ENCODE measurements around the gene MRPL39. TPM values are rescaled to one million over a fixed set of nuclear protein-coding genes. Genes with fewer than 3 reads are reported as not detected.
A peak's percentile ranks its signal among the peaks of the same experiment; 100 is the strongest.

MRPL39 gene
- polyA plus RNA-seq, 1 donor from 2014 or later: 28.5 TPM

- no peaks in the 10 kb centered on the region for H3K27me3 ChIP-seq (ENCODE audit: insufficient read depth, low read depth, low read length)
- no peaks in the 10 kb centered on the region for H3F3A ChIP-seq (ENCODE audit: insufficient read depth, low read length, poor library complexity, severe bottlenecking)
- TF ChIP-seq SMC3 (conservative IDR thresholded peaks at IDR 0.05; ENCODE audit: poor library complexity) (peak; percentile 90), TAF1 (IDR thresholded peaks at IDR 0.05; ENCODE audit: low read depth) (no peak), EP300 (conservative IDR thresholded peaks at IDR 0.05; ENCODE audit: poor library complexity, severe bottlenecking) (no peak), REST (IDR thresholded peaks at IDR 0.05; ENCODE audit: borderline replicate concordance) (no peak), CTCF (IDR thresholded peaks at IDR 0.05; ENCODE audit: poor library complexity, severe bottlenecking) (peak; percentile 95), EZH2 (IDR thresholded peaks at IDR 0.05; ENCODE audit: borderline replicate concordance, insufficient read depth, low read length, poor library complexity, severe bottlenecking) (no peak), POLR2AphosphoS5 (IDR thresholded peaks at IDR 0.05) (no peak), RAD21 (conservative IDR thresholded peaks at IDR 0.05) (peak; percentile 96), MXI1 (conservative IDR thresholded peaks at IDR 0.05; ENCODE audit: poor library complexity, severe bottlenecking) (no peak)
- peak overlapping the region; percentile 75 for H3K4me3 ChIP-seq (ENCODE audit: low read length)
- no peak overlapping the region for H3K4me2 ChIP-seq (ENCODE audit: low read length)
- H3K36me3 ChIP-seq (ENCODE audit: insufficient read depth, low read length): peaks cover 5% of the 10 kb centered on the region
- H3K27ac ChIP-seq (ENCODE audit: low read length): no peak overlapping the region
- peaks cover 3% of the 10 kb centered on the region for H3K79me2 ChIP-seq (replicated peaks; ENCODE audit: insufficient read depth, low read length)
- H2AFZ ChIP-seq (ENCODE audit: low read depth, low read length): no peak overlapping the region
- H3K9ac ChIP-seq (ENCODE audit: low read length): no peak overlapping the region
- H4K20me1 ChIP-seq (ENCODE audit: insufficient read depth): no peaks in the 10 kb centered on the region
- H3K9me2 ChIP-seq (ENCODE audit: insufficient read depth, low read length): no peaks in the 10 kb centered on the region
- H3K9me3 ChIP-seq (ENCODE audit: low read length): no peaks in the 10 kb centered on the region
Measured at GRCh38 chr21:25608044-25608737, 910 bp upstream of the MRPL39 start.

DNA sequence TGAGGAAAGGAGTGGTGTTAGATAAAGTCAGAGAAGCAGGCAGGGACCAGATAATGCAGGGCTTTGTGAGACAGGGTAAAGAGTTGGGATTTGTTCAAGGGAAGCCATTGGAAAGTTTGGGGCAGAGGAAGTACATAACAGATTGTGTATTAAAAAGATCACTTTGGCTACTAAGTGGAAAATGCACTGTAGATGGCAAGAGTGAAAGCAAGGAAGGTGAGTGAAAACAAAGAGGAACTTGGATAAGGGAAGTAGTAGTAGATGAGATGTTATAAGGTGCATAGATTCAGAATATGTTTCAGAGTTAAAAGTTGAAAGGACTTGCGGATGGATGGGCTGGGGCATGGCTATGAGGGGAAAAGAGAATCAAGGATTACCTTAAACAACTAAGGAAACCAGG lies 17.4 kb downstream of the MRPL39 start:
- Histone ChIP-seq H3F3A (ENCODE audit: insufficient read depth, low read length, poor library complexity, severe bottlenecking) (no peaks in the 10 kb centered on the region), H3K27me3 (ENCODE audit: insufficient read depth, low read depth, low read length) (no peaks in the 10 kb centered on the region), H3K4me2 (ENCODE audit: low read length) (no peak overlapping the region), H2AFZ (ENCODE audit: low read depth, low read length) (no peak overlapping the region), H3K9me2 (ENCODE audit: insufficient read depth, low read length) (no peaks in the 10 kb centered on the region), H3K36me3 (ENCODE audit: insufficient read depth, low read length) (peaks cover 6% of the 10 kb centered on the region), H3K27ac (ENCODE audit: low read length) (no peak overlapping the region), H3K79me2 (replicated peaks; ENCODE audit: insufficient read depth, low read length) (no peaks in the 10 kb centered on the region), H3K4me3 (ENCODE audit: low read length) (no peak overlapping the region), H3K9ac (ENCODE audit: low read length) (no peak overlapping the region), H4K20me1 (ENCODE audit: insufficient read depth) (no peaks in the 10 kb centered on the region), H3K9me3 (ENCODE audit: low read length) (no peaks in the 10 kb centered on the region)
- TF ChIP-seq TAF1 (IDR thresholded peaks at IDR 0.05; ENCODE audit: low read depth) (no peak), CTCF (IDR thresholded peaks at IDR 0.05; ENCODE audit: poor library complexity, severe bottlenecking) (no peak), POLR2AphosphoS5 (IDR thresholded peaks at IDR 0.05) (no peak), MXI1 (conservative IDR thresholded peaks at IDR 0.05; ENCODE audit: poor library complexity, severe bottlenecking) (no peak), REST (IDR thresholded peaks at IDR 0.05; ENCODE audit: borderline replicate concordance) (no peak), EZH2 (IDR thresholded peaks at IDR 0.05; ENCODE audit: borderline replicate concordance, insufficient read depth, low read length, poor library complexity, severe bottlenecking) (no peak), RAD21 (conservative IDR thresholded peaks at IDR 0.05) (no peak), EP300 (conservative IDR thresholded peaks at IDR 0.05; ENCODE audit: poor library complexity, severe bottlenecking) (no peak), SMC3 (conservative IDR thresholded peaks at IDR 0.05; ENCODE audit: poor library complexity) (no peak)
